ENCODE measurements around the gene WDR70.

WDR70 gene

DNA sequence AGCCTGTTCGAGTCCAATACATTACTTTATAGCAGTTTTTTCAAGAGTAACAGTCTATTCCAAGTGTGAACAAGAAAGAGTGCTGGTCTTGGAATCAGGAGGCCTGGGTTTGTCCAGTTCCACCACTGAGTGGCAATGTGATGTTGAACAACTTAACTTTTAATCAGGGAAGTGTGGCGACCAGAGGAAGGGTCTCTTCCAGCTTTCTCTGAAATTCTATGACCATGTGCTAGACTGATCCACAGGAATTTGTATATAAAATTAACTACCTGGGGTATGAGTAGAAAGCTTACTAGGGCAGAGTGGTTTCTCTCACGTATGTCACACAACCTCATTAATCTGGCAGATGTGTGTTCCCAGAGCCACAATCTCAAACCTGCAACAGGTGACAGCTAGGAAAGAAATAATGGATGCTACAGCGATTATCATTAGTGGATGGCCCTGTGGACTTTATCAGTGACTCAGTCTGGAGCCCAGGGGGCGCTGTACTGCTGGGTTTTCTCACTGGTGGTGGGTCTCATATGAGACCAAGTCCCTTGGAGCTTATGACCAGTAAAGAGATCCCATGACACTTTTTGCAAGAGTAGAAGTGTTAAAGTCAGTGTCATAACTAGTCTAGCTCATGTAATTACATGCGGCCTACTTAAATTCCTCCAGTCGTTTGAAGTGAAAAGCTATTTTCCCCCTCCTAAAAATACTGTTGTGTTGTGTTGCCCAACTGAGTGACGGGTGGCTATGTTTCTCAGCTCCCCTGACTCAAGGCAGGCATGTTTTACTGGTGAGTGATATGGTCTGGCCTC lies 344.2 kb downstream of the WDR70 start:
- DNase-seq (ENCODE audit: low spot score): no peak

DNA sequence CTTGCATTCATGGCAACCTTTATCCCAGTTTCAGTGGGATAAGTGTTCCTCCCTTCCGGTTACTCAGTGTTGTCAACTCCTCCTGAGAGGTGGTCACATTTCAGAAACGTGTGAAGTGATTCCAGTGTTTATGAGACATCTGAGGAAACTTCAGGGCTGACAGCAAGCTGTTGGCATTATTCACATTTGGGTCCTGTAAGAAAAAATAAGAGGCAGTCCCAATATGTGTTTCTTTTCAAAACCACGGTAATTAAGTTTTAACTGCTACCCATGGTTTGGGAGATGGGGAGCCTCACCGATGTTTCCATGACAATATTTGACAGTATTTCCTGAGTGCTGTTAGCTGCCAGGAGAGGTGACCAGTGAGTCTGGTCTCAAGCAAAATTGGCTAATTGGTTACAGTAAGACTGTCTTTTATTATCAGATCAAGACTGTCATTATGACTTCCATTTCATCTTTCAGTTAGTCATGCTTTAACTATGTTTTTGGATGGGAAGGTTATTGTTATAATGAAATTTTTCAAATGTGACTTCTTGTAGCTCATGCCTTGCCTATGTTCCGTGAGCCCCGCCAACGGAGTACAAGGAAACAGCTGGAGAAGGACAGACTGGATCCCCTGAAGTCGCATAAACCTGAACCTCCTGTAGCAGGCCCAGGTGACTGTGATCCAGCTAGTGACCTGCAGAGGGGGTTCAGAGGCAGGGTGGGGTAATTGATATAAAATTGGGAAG lies 345.4 kb downstream of the WDR70 start:
- no peak for DNase-seq (ENCODE audit: low spot score)

DNA sequence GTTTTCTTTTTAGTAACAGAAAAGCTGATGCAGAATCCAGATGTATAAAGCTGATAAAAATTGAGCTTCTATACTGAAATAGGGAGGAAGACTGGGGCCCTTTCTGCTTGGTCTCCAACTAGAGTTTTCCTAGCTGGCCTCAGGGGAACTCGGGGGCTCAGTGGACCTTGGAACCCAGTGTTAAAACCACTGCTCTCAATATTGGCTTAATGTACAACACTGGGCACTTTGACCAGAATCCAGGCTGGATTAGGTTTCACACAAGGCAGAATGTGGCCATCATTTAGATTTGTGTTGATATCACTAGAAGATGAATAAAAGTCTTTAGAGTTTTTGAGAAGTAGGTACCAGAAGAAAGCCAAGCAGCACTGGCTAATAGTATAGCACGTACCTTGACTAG lies 346.1 kb downstream of the WDR70 start:
- no peak for DNase-seq (ENCODE audit: low spot score)

DNA sequence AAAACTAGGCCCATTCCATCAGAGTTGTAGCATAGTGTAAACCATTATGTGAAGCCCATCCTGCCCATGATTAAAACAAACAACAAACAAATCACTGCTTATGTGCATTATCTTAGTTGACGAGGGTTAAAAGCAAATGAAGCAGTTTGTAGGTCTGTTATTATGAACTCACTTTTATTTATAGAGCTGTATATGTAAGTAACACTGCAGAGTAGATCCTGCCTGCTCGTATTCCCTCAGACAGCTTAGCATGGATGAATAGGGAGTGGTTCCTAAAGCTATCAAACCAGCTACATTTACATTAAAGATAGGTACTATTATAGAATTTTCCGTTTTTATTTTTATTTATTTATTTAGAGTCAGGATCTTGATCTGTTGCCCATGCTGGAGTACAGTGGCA lies 348.1 kb downstream of the WDR70 start:
- no peak for DNase-seq (ENCODE audit: low spot score)

DNA sequence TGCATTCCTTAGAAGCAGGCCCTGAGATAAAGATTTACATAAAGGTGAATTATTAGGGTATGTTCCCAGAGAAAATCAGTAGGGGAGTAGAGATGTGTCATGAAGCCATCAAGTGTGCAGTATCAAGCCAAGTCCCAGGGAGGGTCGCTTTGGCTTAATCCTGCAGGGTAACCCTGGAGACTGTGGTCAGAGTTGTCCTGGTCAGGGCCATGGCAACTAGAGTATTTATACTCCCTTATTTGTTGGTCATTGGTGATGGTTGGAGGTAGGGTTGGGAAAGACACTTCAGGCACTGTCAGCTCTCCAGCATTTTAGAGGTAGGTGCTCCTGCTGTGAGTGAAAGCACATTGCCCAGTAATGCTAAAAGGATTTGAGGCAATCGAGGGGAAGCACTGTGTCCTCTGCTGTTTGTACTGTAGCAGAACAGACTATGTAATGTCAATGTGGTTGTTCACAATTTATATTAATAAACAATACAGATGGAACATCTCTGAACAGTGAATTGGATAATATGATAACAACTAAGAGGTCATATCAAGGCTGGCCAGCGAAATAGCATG lies 351.9 kb downstream of the WDR70 start:
- no peak for DNase-seq (ENCODE audit: low spot score)

DNA sequence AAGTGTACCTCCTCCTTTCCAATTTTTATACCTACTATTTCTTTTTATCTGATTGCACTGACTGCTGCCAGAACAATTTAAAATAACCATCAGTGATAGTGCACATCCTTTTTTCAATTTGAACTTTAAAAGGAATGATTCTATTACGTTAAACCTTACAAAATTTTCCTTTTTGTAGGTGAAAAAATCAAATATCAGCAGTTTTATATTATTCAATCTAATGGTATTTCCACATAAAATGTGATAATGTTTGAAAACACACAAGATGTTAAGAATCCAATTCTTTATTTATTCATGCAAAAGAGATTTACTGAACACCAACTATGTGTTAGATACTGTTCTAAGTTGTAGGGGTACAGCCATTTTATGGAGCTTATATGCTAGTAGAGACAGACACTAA lies 355.0 kb downstream of the WDR70 start:
- no peak for DNase-seq (ENCODE audit: low spot score)

DNA sequence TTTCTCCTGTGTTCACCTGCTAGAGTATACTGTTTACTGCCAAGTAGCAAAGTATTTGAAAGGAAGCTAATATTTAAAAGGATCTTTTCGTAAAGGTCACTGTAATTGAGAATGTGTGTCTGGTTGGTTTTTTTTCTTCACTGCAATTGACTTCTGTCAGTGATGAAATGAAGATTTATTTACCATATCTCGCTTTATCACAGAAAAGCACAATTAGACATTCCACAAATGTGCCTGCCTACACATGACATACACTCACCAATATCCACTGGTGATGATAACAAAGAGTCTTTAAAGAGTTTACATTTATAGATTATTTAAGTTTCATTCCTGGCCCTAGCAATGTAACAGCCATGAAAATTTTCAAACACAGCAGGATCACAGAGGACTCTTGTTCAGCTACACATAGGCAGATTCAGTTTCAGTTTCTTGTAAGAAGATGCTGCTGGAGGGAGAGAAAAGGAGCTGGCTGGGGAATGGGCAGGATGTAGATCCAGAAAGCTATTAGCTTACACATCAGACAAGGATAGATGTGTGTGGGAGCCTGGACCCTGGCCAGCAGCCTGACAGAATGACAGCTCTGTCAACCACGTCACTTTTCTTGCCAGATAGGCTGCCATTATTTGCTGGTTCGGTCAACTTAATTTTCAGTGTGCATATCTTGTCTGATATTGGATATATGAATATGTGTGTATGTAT lies 356.7 kb downstream of the WDR70 start:
- no peak for DNase-seq (ENCODE audit: low spot score)

DNA sequence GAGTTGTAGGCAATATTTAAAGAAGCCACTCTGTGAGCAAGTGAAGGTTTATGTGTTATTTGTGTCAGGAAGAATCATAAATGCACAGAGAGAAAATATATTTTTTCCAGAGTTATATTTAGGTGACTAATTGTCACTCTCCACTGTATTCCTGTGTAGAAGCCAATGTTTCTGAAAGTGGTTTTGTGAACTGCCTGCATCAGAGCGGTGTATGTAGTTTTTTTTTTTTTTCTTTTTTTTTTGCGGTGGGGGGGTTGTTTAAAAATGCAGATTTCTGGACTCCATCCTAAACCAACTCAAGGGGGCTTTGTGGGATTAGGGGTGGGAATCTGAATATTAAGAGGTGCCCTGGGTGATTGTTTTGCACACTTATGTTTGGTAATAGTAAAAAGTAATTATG lies 357.3 kb downstream of the WDR70 start:
- DNase-seq (ENCODE audit: low spot score): no peak

DNA sequence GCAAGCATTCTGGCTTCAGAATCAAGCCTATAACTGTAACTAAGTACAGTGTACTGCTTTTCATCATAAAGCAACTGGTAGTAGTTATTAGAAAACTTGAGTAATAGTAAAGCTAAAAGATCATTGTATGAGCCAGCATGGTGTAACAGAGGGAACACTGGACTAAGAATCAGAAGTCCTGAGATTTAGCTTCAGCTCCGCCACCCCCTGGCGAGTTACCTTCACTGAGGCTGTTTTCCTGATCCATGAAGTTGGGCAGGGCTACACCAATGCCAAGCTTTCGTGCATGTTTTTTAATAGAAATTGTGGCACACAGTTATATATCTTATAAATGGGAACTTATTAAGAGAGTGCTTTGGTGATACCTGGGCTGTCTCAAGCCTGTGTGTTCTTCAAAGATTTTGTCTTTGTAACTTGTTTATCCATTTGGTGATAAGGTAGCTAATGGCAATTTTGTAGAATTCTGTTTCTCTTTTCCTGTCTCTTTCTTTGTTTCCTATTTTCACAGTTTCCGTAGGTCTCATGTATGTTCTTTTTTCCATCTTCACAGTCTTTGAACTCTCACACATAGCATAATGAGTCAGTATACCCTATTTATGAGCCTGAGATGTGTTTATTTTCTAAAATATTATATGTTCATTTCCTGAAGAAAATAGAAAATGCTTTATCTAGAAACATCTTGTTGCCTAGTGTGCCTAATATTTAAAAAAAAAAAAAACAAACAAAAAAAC lies 358.4 kb downstream of the WDR70 start:
- no peak for DNase-seq (ENCODE audit: low spot score)

DNA sequence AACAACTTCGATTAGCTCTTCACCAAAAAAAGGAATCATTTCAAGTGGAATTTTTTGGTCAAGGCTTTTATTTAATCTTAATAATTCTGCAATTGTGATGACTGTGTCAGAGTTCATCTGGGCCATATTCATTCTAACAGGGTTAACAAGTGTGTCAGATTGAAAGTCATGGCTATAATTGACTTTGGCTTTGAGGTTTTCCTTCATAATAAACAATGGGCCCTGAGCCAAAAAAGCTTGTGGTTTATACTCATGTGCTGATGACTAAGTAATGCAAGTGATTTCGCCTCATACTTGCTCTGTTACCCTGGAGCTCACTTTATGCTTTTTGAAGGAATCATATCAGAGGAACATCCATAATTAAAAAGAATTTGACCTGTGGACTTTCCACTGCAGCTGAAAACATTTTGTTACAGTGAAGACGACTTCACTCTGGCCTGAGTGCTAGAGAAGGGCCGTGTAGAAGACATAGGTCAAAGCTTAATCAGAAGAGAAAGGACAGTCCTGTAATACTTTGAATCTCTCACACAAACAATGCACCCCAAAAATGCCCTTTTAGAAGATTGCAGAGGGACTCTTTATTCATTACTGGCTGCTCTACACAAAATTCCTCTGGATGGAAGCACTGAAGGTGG lies 359.1 kb downstream of the WDR70 start:
- peak; percentile 87 for DNase-seq (ENCODE audit: low spot score)

DNA sequence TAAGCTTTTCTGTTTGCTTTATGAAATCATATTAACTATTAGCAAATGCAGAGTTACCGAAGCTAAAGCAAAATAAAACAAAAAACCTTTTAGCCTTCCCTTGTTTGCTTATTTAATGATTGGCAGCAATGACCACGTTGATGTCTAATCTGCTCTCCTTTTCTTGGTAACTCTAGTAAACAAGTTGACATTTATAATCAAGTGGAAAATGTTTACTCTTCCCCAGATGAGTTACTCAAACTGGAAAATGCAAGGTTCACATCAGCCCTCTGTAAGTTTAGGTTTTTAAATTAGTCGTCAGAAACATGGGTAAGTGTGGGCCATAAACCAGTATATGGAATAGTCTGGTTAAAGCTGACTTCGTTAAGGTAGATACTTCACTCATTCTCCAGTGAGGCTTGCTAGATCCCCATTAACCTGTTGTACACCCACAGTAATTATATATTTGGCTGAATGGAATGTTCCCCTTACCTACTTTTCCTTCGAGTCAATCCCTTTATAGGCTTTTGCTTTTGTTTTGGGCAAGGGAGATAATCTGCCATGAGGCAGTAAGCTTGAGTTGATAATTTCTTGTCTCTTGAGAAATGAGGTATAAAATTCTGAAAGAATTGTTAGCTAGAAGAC lies 359.9 kb downstream of the WDR70 start:
- no peak for DNase-seq (ENCODE audit: low spot score)

DNA sequence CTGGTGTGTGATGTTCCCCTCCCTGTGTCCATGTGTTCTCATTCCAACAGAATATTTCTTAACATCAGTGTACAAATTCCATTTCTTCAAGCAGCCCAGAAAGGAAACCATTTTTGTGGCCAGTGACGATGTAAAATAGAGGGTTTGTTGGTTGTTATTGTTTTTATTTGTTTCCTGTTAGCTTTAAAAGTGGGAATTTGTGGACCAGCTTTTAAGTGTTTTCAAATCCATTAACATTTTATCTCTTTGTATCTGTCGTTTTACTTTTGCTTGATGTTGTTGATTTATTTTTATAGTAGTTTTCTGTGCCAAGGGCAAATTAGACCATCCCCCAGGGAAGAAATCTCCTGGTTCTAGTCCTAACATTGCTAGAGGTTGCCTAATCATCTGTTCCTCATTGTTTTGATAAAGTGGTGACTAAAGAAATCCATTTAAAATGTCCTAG lies 360.7 kb downstream of the WDR70 start:
- DNase-seq (ENCODE audit: low spot score): no peak

DNA sequence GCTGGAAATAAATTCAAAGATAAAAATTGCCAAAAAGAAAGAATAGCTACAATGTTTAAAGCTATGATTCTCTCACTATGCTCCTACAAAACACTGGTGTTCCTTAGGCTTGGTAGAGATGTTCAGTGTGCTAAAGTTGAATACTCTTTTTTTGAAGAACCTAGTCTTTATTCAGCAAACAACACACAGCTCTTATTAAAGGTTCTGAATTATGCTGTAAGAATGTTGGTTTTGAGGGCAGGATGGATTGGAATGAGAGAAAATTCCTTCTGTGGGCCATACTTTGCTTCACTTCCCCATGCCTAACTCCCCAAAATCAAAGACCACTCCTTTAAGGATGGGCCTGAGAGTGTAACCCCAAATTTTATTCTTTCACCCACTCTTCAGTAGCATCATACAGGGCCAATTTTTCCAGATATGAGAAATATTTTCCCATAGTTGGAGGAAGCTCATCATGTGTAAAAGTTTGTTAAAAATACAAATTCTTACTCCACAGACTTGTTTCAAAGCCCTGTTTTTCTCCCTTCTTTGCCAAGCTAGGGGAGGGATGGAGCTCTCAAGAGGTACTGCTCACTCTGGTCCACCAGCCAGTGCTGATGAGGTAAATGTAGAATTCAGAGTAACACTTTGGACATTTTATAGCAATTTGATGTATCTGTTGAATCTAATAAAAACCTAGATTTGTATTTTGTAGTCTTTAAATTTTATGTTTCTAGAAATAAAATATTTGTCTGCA lies 361.4 kb downstream of the WDR70 start:
- no peak for DNase-seq (ENCODE audit: low spot score)

DNA sequence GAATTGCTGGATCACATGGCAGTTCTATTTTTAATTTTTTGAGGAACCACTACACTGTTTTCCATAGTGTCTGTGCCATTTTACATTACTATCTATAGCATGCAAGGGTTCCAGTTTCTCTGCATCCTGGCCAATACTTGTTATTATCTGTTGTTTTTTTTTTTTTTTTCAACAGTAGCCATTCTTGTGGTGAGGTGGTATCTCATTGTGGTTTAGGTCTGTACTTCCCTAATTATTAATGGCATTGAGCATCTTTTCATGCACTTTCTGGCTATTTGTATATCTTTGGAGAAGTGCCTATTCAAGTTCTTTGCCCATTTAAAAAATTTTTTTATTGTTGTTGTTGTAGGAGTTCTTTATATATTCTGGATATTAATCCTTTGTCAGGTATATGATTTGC lies 363.0 kb downstream of the WDR70 start:
- DNase-seq (ENCODE audit: low spot score): no peak

DNA sequence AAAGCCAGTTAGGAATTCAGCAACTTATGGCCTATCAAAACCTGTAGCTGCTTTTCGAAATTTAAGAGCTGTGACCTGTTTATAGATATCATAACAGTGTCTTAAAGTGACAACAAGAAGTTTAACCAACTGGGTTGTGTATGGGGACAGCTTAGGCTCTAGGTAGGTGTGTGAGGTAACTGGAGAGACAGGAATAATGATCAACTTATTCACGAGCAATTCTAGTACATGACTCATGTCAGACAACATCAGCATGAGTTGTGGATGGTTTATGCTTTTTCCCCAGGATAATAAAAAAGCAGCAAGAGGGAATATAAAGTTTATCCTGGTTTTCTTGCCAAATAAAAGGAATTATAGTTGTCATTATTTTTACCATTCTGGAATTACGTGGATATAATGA lies 372.1 kb downstream of the WDR70 start:
- DNase-seq (ENCODE audit: low spot score): peak; percentile 24

DNA sequence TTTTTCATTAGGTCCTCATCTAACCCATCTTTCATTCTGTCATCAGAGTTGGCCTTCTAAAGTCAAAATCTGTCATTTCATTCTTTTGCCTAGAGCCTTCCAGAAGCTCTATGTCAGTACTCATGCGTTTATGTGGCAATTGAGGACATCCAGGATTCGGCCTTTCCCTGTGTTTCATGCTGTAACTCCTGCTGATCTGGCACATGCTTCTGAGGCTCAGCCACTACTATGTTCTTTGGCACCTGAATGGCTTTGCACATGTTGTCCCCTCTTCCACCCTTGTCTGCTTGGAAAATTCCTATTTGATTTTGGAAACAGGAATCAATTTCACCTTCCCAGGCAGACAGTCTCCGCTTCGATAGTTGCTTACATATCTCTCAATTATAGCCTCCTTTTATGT lies 375.9 kb downstream of the WDR70 start:
- DNase-seq (ENCODE audit: low spot score): no peak

DNA sequence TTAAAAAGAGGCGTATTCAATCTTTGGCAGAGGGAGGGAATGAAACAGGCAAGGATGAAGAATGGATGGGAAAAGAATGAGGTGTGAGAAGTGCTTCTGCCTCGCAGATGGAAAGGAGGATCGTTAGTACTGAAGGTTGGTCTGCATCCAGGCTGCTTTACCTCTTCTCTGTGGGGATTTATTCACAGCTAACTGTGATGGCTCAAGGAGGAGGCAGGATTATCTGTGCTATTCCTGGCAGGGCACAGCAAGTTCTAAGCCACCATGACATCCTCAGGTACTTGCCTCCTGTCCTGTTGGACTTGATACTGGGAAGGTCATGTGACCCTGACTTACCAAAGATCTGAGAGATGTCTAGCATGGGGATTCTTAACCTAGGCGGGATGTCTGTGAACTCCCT lies 376.5 kb downstream of the WDR70 start:
- DNase-seq (ENCODE audit: low spot score): no peak

DNA sequence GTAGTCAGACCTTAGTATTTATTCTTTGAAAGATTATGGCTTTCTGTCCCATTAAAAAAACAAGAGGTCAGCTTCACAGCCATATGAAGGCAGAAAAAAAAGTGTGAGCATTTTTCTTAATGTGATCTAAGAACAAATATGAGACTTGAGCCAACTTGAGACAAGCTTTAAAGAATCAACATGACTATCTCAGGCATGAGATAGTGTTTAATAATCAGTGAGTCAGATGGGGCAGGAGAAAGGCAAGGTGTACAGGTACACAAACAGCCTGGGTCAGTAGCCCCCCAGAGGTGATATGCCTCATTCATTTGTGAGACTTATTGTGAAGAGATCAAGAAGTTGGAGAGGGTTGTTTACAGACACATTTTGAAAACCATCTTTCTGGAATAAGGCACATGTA lies 377.1 kb downstream of the WDR70 start:
- DNase-seq (ENCODE audit: low spot score): no peak

DNA sequence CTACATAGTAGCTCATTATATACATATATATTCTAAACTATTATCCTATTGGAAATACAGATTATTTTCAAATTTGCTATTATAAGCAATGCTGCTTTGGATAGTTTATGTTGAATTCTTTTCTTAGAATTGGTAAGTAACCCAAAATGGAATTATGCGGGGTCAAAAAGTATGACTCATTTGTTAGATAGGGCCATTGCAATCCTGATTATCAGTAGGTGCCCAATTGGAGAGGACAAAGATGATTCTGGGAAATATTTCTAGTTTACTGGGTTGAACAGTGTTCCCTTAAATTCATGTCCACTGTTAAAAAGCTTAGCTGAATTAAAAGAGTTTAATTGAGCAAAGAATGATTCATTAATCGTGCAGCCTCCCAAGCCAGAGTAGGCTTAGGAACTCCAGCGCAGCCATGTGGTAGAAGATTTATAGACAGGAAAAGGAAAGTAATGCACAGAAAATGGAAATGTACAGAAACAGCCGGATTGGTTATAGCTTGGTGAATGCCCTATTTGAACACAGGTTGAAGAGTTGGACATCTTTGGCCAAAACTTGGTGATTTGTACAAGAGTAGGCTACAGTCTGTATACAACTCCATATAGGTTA lies 379.0 kb downstream of the WDR70 start:
- DNase-seq (ENCODE audit: low spot score): no peak

DNA sequence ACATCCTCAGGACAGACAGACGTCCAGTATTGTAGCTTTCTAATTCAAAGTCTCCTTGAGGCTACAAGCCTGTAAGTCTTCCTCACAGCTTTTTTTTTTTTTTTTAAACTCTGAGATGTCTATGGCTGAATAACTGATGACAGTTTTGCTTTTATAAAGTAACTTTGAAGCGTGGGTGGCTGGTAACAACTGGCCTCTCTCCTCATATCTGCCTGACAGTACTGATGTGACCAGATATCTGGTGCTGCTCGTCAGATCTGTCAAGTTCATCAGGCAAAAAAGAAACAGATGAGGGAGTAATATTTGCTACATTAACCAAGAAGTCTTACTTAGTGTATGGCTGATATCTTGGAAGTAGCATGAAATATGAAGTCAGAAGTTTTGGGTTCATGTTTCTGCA lies 388.1 kb downstream of the WDR70 start:
- no peak for DNase-seq (ENCODE audit: low spot score)

Measured in RKO (cell line).